HL-60 (cell line): ENCODE results near the gene LRP2.

ENCODE experiments used
- DNase-seq, 2 experiments: peaks; one replicate each; pipeline ENCODE4 v3.0.0-alpha.2; 2010 to 2020; ENCODE audit warnings: low read depth in 1 of 2, low spot score in 1 of 2
- H3K27ac ChIP-seq: fragments of 250-450 bp; sonication (Bioruptor Pico); replicated peaks from 2 replicates; pipeline ENCODE4 v1.5.1; 2020; ENCODE audit warnings: mild to moderate bottlenecking, moderate library complexity
- H3K27me3 ChIP-seq: fragments of 250-450 bp; sonication (Bioruptor Pico); 2 replicates; pipeline ENCODE4 v1.5.1; 2021; ENCODE audit warnings: mild to moderate bottlenecking, moderate library complexity; ENCODE audit not compliant: insufficient read depth, poor library complexity, severe bottlenecking
- H3K4me3 ChIP-seq: replicated peaks from 2 replicates; pipeline ENCODE4 v1.5.1; 2011; ENCODE audit warnings: mild to moderate bottlenecking, control low read depth, low read length; ENCODE audit not compliant: insufficient read depth
- GABPA ChIP-seq: IDR thresholded peaks from 2 replicates; pipeline ENCODE4 v1.6.1; 2012; ENCODE audit warnings: low read depth
- POLR2AphosphoS5 ChIP-seq: IDR thresholded peaks from 2 replicates; pipeline ENCODE4 v1.6.1; 2012; ENCODE audit warnings: low read depth
- SPI1 ChIP-seq: IDR thresholded peaks from 2 replicates; pipeline ENCODE4 v1.6.1; 2012; ENCODE audit warnings: low read depth, mild to moderate bottlenecking, borderline replicate concordance
- TF ChIP-seq, protein P1 (sequence below): IDR thresholded peaks from one replicate; pipeline ENCODE4 v1.5.1; 2011; ENCODE audit warnings: low read length, control low read depth, inconsistent platforms; ENCODE audit not compliant: insufficient read depth
- TF ChIP-seq, protein P2 (sequence below): IDR thresholded peaks from 2 replicates; pipeline ENCODE4 v1.6.1; 2012; ENCODE audit warnings: low read depth; ENCODE audit not compliant: insufficient replicate concordance

Gene LRP2

GRCh38 chr2:169139993-169140767 is 222.2 kb downstream of the LRP2 start:
- no peak overlapping the region for H3K27ac ChIP-seq
- no peak overlapping the region for H3K4me3 ChIP-seq
- TF ChIP-seq, protein P1, sequence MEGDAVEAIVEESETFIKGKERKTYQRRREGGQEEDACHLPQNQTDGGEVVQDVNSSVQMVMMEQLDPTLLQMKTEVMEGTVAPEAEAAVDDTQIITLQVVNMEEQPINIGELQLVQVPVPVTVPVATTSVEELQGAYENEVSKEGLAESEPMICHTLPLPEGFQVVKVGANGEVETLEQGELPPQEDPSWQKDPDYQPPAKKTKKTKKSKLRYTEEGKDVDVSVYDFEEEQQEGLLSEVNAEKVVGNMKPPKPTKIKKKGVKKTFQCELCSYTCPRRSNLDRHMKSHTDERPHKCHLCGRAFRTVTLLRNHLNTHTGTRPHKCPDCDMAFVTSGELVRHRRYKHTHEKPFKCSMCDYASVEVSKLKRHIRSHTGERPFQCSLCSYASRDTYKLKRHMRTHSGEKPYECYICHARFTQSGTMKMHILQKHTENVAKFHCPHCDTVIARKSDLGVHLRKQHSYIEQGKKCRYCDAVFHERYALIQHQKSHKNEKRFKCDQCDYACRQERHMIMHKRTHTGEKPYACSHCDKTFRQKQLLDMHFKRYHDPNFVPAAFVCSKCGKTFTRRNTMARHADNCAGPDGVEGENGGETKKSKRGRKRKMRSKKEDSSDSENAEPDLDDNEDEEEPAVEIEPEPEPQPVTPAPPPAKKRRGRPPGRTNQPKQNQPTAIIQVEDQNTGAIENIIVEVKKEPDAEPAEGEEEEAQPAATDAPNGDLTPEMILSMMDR = no peak
- TF ChIP-seq POLR2AphosphoS5 = no peak
- TF ChIP-seq, protein P2, sequence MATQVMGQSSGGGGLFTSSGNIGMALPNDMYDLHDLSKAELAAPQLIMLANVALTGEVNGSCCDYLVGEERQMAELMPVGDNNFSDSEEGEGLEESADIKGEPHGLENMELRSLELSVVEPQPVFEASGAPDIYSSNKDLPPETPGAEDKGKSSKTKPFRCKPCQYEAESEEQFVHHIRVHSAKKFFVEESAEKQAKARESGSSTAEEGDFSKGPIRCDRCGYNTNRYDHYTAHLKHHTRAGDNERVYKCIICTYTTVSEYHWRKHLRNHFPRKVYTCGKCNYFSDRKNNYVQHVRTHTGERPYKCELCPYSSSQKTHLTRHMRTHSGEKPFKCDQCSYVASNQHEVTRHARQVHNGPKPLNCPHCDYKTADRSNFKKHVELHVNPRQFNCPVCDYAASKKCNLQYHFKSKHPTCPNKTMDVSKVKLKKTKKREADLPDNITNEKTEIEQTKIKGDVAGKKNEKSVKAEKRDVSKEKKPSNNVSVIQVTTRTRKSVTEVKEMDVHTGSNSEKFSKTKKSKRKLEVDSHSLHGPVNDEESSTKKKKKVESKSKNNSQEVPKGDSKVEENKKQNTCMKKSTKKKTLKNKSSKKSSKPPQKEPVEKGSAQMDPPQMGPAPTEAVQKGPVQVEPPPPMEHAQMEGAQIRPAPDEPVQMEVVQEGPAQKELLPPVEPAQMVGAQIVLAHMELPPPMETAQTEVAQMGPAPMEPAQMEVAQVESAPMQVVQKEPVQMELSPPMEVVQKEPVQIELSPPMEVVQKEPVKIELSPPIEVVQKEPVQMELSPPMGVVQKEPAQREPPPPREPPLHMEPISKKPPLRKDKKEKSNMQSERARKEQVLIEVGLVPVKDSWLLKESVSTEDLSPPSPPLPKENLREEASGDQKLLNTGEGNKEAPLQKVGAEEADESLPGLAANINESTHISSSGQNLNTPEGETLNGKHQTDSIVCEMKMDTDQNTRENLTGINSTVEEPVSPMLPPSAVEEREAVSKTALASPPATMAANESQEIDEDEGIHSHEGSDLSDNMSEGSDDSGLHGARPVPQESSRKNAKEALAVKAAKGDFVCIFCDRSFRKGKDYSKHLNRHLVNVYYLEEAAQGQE = no peak
- TF ChIP-seq GABPA = no peak
- TF ChIP-seq SPI1 = no peak
- H3K27me3 ChIP-seq = no peaks in the 10 kb centered on the region
- no peak for DNase-seq

DNA sequence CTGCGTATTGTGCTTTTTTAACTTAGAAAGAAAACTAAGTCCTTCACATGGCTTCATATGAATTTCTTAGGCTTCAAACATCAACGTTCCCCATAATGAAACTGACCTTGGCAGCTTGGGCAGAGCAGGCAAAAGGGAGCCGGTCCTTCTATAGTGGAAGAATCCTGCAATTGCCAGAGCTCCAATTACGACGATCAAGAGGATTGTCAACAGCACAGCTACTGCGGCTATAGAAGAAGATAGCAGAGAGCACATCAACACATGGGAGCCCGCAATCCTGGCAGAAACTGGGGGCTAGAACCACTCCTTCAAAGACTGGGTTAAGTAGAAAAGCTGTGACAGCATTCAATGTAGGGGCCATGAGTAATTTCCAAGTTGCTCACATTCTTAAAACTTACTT is 223.2 kb downstream of the LRP2 start:
- no peak for TF ChIP-seq GABPA
- no peak for TF ChIP-seq SPI1
- TF ChIP-seq, protein P1 = no peak
- TF ChIP-seq POLR2AphosphoS5 = no peak
- TF ChIP-seq, protein P2 = no peak
- DNase-seq = no peak
- Histone ChIP-seq H3K27me3 (no peaks in the 10 kb centered on the region), H3K4me3 (no peak overlapping the region), H3K27ac (no peak overlapping the region)

- Histone ChIP-seq H3K4me3 (no peak overlapping the region), H3K27me3 (no peaks in the 10 kb centered on the region), H3K27ac (no peak overlapping the region)
- TF ChIP-seq, protein P2 = no peak
- TF ChIP-seq GABPA (no peak), SPI1 (no peak), POLR2AphosphoS5 (no peak)
- TF ChIP-seq, protein P1 = no peak
- no peak for DNase-seq
Measured at GRCh38 chr2:169137924-169138323, 224.4 kb downstream of the LRP2 start.
